Neural cell (in vitro differentiated cells): Measurements from ENCODE around the gene MED22. TPM values are rescaled to one million over a fixed set of nuclear protein-coding genes. Genes with fewer than 3 reads are reported as not detected.

Experiments used
- H2AFZ ChIP-seq: fragments of 200-600, 300-800 bp; sonication (generic), shearing (Covaris generic); 2 replicates; pipeline ENCODE4 v1.6.0; 2014; ENCODE audit warnings: low read depth, mild to moderate bottlenecking, antibody characterized with exemption, low read length, moderate library complexity
- H3F3A ChIP-seq: fragments of 200-600 bp; shearing (Covaris generic); 2 replicates; pipeline ENCODE4 v1.6.1; 2016; ENCODE audit warnings: mild to moderate bottlenecking, moderate library complexity, mixed read lengths, antibody characterized with exemption, low read length; ENCODE audit not compliant: insufficient read depth, poor library complexity, severe bottlenecking
- H3K27ac ChIP-seq: fragments of 200-600, 300-800 bp; sonication (generic), shearing (Covaris generic); 2 replicates; pipeline ENCODE4 v1.5.1; 2014; ENCODE audit warnings: mild to moderate bottlenecking, low read length, moderate library complexity
- H3K27me3 ChIP-seq: fragments of 300-800, 200-600 bp; sonication (generic), shearing (Covaris generic); 2 replicates; pipeline ENCODE4 v1.6.0; 2014; ENCODE audit warnings: mild to moderate bottlenecking, low read depth, low read length, moderate library complexity; ENCODE audit not compliant: insufficient read depth
- H3K36me3 ChIP-seq: fragments of 300-800, 200-600 bp; sonication (generic), shearing (Covaris generic); 2 replicates; pipeline ENCODE4 v1.5.1; 2014; ENCODE audit warnings: mild to moderate bottlenecking, antibody characterized with exemption, low read length, moderate library complexity; ENCODE audit not compliant: insufficient read depth
- H3K4me2 ChIP-seq: fragments of 300-800, 200-600 bp; sonication (generic), shearing (Covaris generic); 2 replicates; pipeline ENCODE4 v1.6.0; 2014; ENCODE audit warnings: mild to moderate bottlenecking, low read length
- H3K4me3 ChIP-seq: fragments of 300-800, 200-600 bp; sonication (generic), shearing (Covaris generic); 2 replicates; pipeline ENCODE4 v1.5.1; 2014; ENCODE audit warnings: mild to moderate bottlenecking, low read length, moderate library complexity
- H3K79me2 ChIP-seq: fragments of 200-600 bp; shearing (Covaris generic); replicated peaks from 2 replicates; pipeline ENCODE4 v1.6.0; 2014; ENCODE audit warnings: mild to moderate bottlenecking, low read length, moderate library complexity; ENCODE audit not compliant: insufficient read depth
- H3K9ac ChIP-seq: fragments of 300-800, 200-600 bp; sonication (generic), shearing (Covaris generic); 2 replicates; pipeline ENCODE4 v1.6.1; 2016; ENCODE audit warnings: mild to moderate bottlenecking, low read length, mixed read lengths
- H3K9me2 ChIP-seq: fragments of 200-600 bp; shearing (Covaris generic); 2 replicates; pipeline ENCODE4 v1.6.1; 2016; ENCODE audit warnings: mild to moderate bottlenecking, low read length, mixed read lengths; ENCODE audit not compliant: insufficient read depth
- H3K9me3 ChIP-seq: fragments of 200-600, 300-800 bp; sonication (generic), shearing (Covaris generic); 2 replicates; pipeline ENCODE4 v1.6.1; 2016; ENCODE audit warnings: mild to moderate bottlenecking, mixed run types, low read length, moderate library complexity, mixed read lengths
- H4K20me1 ChIP-seq: fragments of 200-600 bp; shearing (Covaris generic); 2 replicates; pipeline ENCODE4 v1.6.1; 2016; ENCODE audit warnings: mild to moderate bottlenecking, mixed run types; ENCODE audit not compliant: insufficient read depth
- CTCF ChIP-seq: fragments of 450-650 bp; IDR thresholded peaks from 2 replicates; pipeline ENCODE4 v1.5.1; 2014; ENCODE audit warnings: antibody characterized with exemption, mild to moderate bottlenecking, moderate library complexity; ENCODE audit not compliant: poor library complexity, severe bottlenecking
- EP300 ChIP-seq: fragments of 450-650 bp; conservative IDR thresholded peaks from 2 replicates; pipeline ENCODE4 v1.6.1; 2014; ENCODE audit warnings: antibody characterized with exemption, mild to moderate bottlenecking, moderate library complexity; ENCODE audit not compliant: poor library complexity, severe bottlenecking
- EZH2 ChIP-seq: fragments of 200-600, 300-800 bp; shearing (Covaris generic), sonication (generic); IDR thresholded peaks from 2 replicates; pipeline ENCODE4 v1.6.1; 2014; ENCODE audit warnings: antibody characterized with exemption, low read length, borderline replicate concordance, mild to moderate bottlenecking; ENCODE audit not compliant: insufficient read depth, poor library complexity, severe bottlenecking
- MXI1 ChIP-seq: fragments of 450-650 bp; conservative IDR thresholded peaks from 2 replicates; pipeline ENCODE4 v1.6.1; 2014; ENCODE audit warnings: antibody characterized with exemption, mild to moderate bottlenecking; ENCODE audit not compliant: poor library complexity, severe bottlenecking
- POLR2AphosphoS5 ChIP-seq: IDR thresholded peaks from 2 replicates; pipeline ENCODE4 v1.6.1; 2012
- RAD21 ChIP-seq: fragments of 450-650 bp; conservative IDR thresholded peaks from 2 replicates; pipeline ENCODE4 v1.6.1; 2014; ENCODE audit warnings: antibody characterized with exemption, mild to moderate bottlenecking, moderate library complexity
- REST ChIP-seq: IDR thresholded peaks from 2 replicates; pipeline ENCODE4 v1.6.1; 2012; ENCODE audit warnings: borderline replicate concordance
- SMC3 ChIP-seq: fragments of 450-650 bp; conservative IDR thresholded peaks from 2 replicates; pipeline ENCODE4 v1.6.1; 2014; ENCODE audit warnings: antibody characterized with exemption, mild to moderate bottlenecking, moderate library complexity; ENCODE audit not compliant: poor library complexity
- TAF1 ChIP-seq: IDR thresholded peaks from 2 replicates; pipeline ENCODE4 v1.6.1; 2012; ENCODE audit warnings: low read depth
- polyA plus RNA-seq: library from polyadenylated mRNA; depleted of rRNA; stranded (reverse); fragments of >200 nt; gene quantifications from 2 replicates; pipeline ENCODE4 v1.2.3, GENCODE V29; 2014

The MED22 gene
- polyA plus RNA-seq, 1 donor from 2014 or later, result 57.5 TPM

GRCh38 chr9:133304158-133304470 lies 43.8 kb downstream of the MED22 start:
- Histone ChIP-seq H3K4me3 (no peak overlapping the region), H3K36me3 (no peaks in the 10 kb centered on the region), H4K20me1 (no peaks in the 10 kb centered on the region), H3K9me3 (no peaks in the 10 kb centered on the region), H3F3A (no peaks in the 10 kb centered on the region), H3K27ac (no peak overlapping the region), H3K79me2 (no peaks in the 10 kb centered on the region), H3K9ac (no peak overlapping the region), H3K9me2 (no peaks in the 10 kb centered on the region), H2AFZ (no peak overlapping the region), H3K4me2 (no peak overlapping the region), H3K27me3 (no peaks in the 10 kb centered on the region)
- no peak for TF ChIP-seq RAD21
- no peak for TF ChIP-seq MXI1
- TF ChIP-seq POLR2AphosphoS5, result no peak
- TF ChIP-seq TAF1, result no peak
- TF ChIP-seq CTCF, result no peak

- H3K4me3 ChIP-seq, result no peak overlapping the region
- H4K20me1 ChIP-seq, result no peaks in the 10 kb centered on the region
- H3K36me3 ChIP-seq, result no peaks in the 10 kb centered on the region
- H3K79me2 ChIP-seq, result no peaks in the 10 kb centered on the region
- no peak overlapping the region for H3K9ac ChIP-seq
- H3K4me2 ChIP-seq, result no peak overlapping the region
- no peak overlapping the region for H2AFZ ChIP-seq
- no peaks in the 10 kb centered on the region for H3K27me3 ChIP-seq
- TF ChIP-seq RAD21, result no peak
- no peak for TF ChIP-seq CTCF
- no peak for TF ChIP-seq SMC3
- no peak for TF ChIP-seq MXI1
- TF ChIP-seq TAF1, result no peak
- no peak for TF ChIP-seq POLR2AphosphoS5
- no peak for TF ChIP-seq REST
- TF ChIP-seq EZH2, result no peak
- TF ChIP-seq EP300, result no peak
- H3K9me2 ChIP-seq, result no peaks in the 10 kb centered on the region
- H3K27ac ChIP-seq, result no peak overlapping the region
- H3F3A ChIP-seq, result no peaks in the 10 kb centered on the region
- no peaks in the 10 kb centered on the region for H3K9me3 ChIP-seq
Observed at GRCh38 chr9:133303266-133304157, 44.4 kb downstream of the MED22 start.
